Activated CD8-positive, alpha-beta T cell treated with anti-CD3 and anti-CD28 coated beads, Interleukin-2, amount 10 ng/mL, durations not matched to agents 7 days and 5 days (primary cell): ENCODE data around the gene UCHL5. TPM values are rescaled to one million over a fixed set of nuclear protein-coding genes. Genes with fewer than 3 reads are reported as not detected.
"Not testable (repeated sequence)": the region's sequence is repeated elsewhere in the genome, so short reads cannot be mapped to it uniquely, and the experiment has no call there.

Experiments
- ATAC-seq: fragments of 150-1000 bp; cut with Tn5 transposase; one replicate; pipeline ENCODE4 v1.10.0; 2021; ENCODE audit warnings: moderate library complexity
- CTCF ChIA-PET: fragments of 350-600 bp; sonication (Branson Sonifier 250); formaldehyde crosslinking; loops from one replicate; lab custom pipeline; 2021; ENCODE audit warnings: antibody characterized with exemption; lab: Charles Lee
- POLR2A ChIA-PET: fragments of 350-600 bp; sonication (Branson Sonifier 250); formaldehyde crosslinking; loops from one replicate; lab custom pipeline; 2021; ENCODE audit warnings: antibody characterized with exemption; lab: Charles Lee
- DNase-seq: peaks from one replicate; pipeline ENCODE4 v3.0.0-alpha.2; 2020
- H3K27ac Mint-ChIP-seq: one replicate; pipeline ENCODE4 v1.8.0; 2021; ENCODE audit warnings: mild to moderate bottlenecking, mixed read lengths
- H3K27me3 Mint-ChIP-seq: one replicate; pipeline ENCODE4 v1.8.0; 2021; ENCODE audit warnings: low read depth, mixed read lengths
- H3K36me3 Mint-ChIP-seq: one replicate; pipeline ENCODE4 v1.8.0; 2021; ENCODE audit warnings: low read depth, mixed read lengths
- H3K4me1 Mint-ChIP-seq: one replicate; pipeline ENCODE4 v1.8.0; 2021; ENCODE audit warnings: low read depth, mixed read lengths
- H3K4me3 Mint-ChIP-seq: one replicate; pipeline ENCODE4 v1.8.0; 2021; ENCODE audit warnings: mild to moderate bottlenecking, mixed read lengths
- H3K9me3 Mint-ChIP-seq: one replicate; pipeline ENCODE4 v1.8.0; 2022; ENCODE audit warnings: mixed read lengths; ENCODE audit not compliant: insufficient read depth
- total RNA-seq, 2 experiments: library from RNA; stranded (reverse); gene quantifications; one replicate each; pipeline ENCODE4 v1.2.3, GENCODE V29; 2021

Gene UCHL5
- total RNA-seq, 2 experiments from 2014 or later: 61.1 to 64.4 TPM

- H3K27ac Mint-ChIP-seq: no peak overlapping the region
- H3K36me3 Mint-ChIP-seq: peaks cover 23% of the 10 kb centered on the region
- no peaks in the 10 kb centered on the region for H3K9me3 Mint-ChIP-seq
- no peaks in the 10 kb centered on the region for H3K27me3 Mint-ChIP-seq
- H3K4me1 Mint-ChIP-seq: peaks cover 4% of the 10 kb centered on the region
- CTCF ChIA-PET: no interaction called here
- no peak for ATAC-seq
- DNase-seq: no peak
- H3K4me3 Mint-ChIP-seq: no peak overlapping the region
- POLR2A ChIA-PET: no interaction called here
These were observed 25.6 kb downstream of the UCHL5 start for GRCh38 chr1:193033610-193034009.

GRCh38 chr1:193032643-193033427, 26.3 kb downstream of the UCHL5 start:
- DNase-seq, POLR2A ChIA-PET, ATAC-seq, H3K4me1 Mint-ChIP-seq, H3K4me3 Mint-ChIP-seq, H3K27ac Mint-ChIP-seq, H3K27me3 Mint-ChIP-seq, H3K9me3 Mint-ChIP-seq: not testable (repeated sequence)
- CTCF ChIA-PET: interaction anchor here (0.7 to 1.0 kb wide), 5 partner anchors 26 to 563 kb away, joined by 3 to 4 read pairs (median 3); no protein-coding TSS in a partner anchor
- H3K36me3 Mint-ChIP-seq: peaks cover 21% of the 10 kb centered on the region

- peaks cover 16% of the 10 kb centered on the region for H3K36me3 Mint-ChIP-seq
- no peaks in the 10 kb centered on the region for H3K27me3 Mint-ChIP-seq
- ATAC-seq (no peak), DNase-seq (no peak)
- H3K27ac Mint-ChIP-seq: no peak overlapping the region
- H3K9me3 Mint-ChIP-seq: no peaks in the 10 kb centered on the region
- peaks cover 4% of the 10 kb centered on the region for H3K4me1 Mint-ChIP-seq
- H3K4me3 Mint-ChIP-seq: no peak overlapping the region
- ChIA-PET CTCF (interaction anchor here (0.6 to 1.0 kb wide), 5 partner anchors 27 to 557 kb away, joined by 3 to 4 read pairs (median 3); no protein-coding TSS in a partner anchor), POLR2A (no interaction called here)
These were observed 27.7 kb downstream of the UCHL5 start for GRCh38 chr1:193031431-193031830.

GRCh38 chr1:193030280-193030679, 28.9 kb downstream of the UCHL5 start:
- DNase-seq (no peak), ATAC-seq (no peak)
- Mint-ChIP-seq H3K36me3 (peaks cover 21% of the 10 kb centered on the region), H3K27ac (no peak overlapping the region), H3K4me3 (no peak overlapping the region), H3K4me1 (peaks cover 3% of the 10 kb centered on the region), H3K9me3 (no peaks in the 10 kb centered on the region), H3K27me3 (no peaks in the 10 kb centered on the region)
- CTCF ChIA-PET: interaction anchor here (0.7 to 1.6 kb wide), 9 partner anchors 9 to 557 kb away, joined by 3 to 9 read pairs (median 4); partner anchors contain the start of genes RO60 and UCHL5
- POLR2A ChIA-PET: interaction anchor here (1.1 kb wide), 1 partner anchor 28 kb away, joined by 3 read pairs; the partner anchor contains the start of gene UCHL5

GRCh38 chr1:193025218-193025617, 33.9 kb downstream of the UCHL5 start:
- no peaks in the 10 kb centered on the region for H3K4me1 Mint-ChIP-seq
- H3K27ac Mint-ChIP-seq: no peak overlapping the region
- H3K4me3 Mint-ChIP-seq: no peak overlapping the region
- ChIA-PET POLR2A (no interaction called here), CTCF (interaction anchor here (1.7 kb wide), 1 partner anchor 21 kb away, joined by 3 read pairs; no protein-coding TSS in a partner anchor)
- no peaks in the 10 kb centered on the region for H3K9me3 Mint-ChIP-seq
- no peaks in the 10 kb centered on the region for H3K27me3 Mint-ChIP-seq
- ATAC-seq: no peak
- no peak for DNase-seq
- peaks cover 20% of the 10 kb centered on the region for H3K36me3 Mint-ChIP-seq

GRCh38 chr1:193019442-193020026, 39.6 kb downstream of the UCHL5 start:
- peaks cover 14% of the 10 kb centered on the region for H3K36me3 Mint-ChIP-seq
- ChIA-PET POLR2A (no interaction called here), CTCF (interaction anchor here (1.2 to 6.6 kb wide), 13 partner anchors 11 to 545 kb away, joined by 3 to 80 read pairs (median 3); partner anchors contain the start of genes RGS2, RO60 and UCHL5)
- H3K27me3 Mint-ChIP-seq: no peaks in the 10 kb centered on the region
- H3K9me3 Mint-ChIP-seq: no peaks in the 10 kb centered on the region
- peak; percentile 63 for ATAC-seq
- H3K4me3 Mint-ChIP-seq: no peak overlapping the region
- no peak overlapping the region for H3K27ac Mint-ChIP-seq
- no peak for DNase-seq
- H3K4me1 Mint-ChIP-seq: no peaks in the 10 kb centered on the region

GRCh38 chr1:193016788-193017187, 42.4 kb downstream of the UCHL5 start:
- no peak overlapping the region for H3K4me3 Mint-ChIP-seq
- no peak for DNase-seq
- H3K27ac Mint-ChIP-seq: no peak overlapping the region
- ATAC-seq: no peak
- no peaks in the 10 kb centered on the region for H3K4me1 Mint-ChIP-seq
- H3K36me3 Mint-ChIP-seq: peaks cover 8% of the 10 kb centered on the region
- ChIA-PET POLR2A (no interaction called here), CTCF (interaction anchor here (0.7 to 6.6 kb wide), 2 partner anchors 209 to 543 kb away, joined by 3 to 80 read pairs; partner anchors contain the start of gene RGS2)
- H3K9me3 Mint-ChIP-seq: no peaks in the 10 kb centered on the region
- no peaks in the 10 kb centered on the region for H3K27me3 Mint-ChIP-seq

- ChIA-PET CTCF (interaction anchor here (2.0 to 6.6 kb wide), 2 partner anchors 16 to 207 kb away, joined by 6 to 80 read pairs; partner anchors contain the start of gene RGS2), POLR2A (no interaction called here)
- H3K36me3 Mint-ChIP-seq: peaks cover 9% of the 10 kb centered on the region
These were observed 44.8 kb downstream of the UCHL5 start for GRCh38 chr1:193014400-193014799.

GRCh38 chr1:193013707-193014106, 45.5 kb downstream of the UCHL5 start:
- CTCF ChIA-PET: interaction anchor here (2.0 kb wide), 1 partner anchor 15 kb away, joined by 6 read pairs; no protein-coding TSS in a partner anchor

More at GRCh38 chr1:193014400-193014799, 44.8 kb downstream of the UCHL5 start:
- Mint-ChIP-seq H3K9me3 (no peaks in the 10 kb centered on the region), H3K4me1 (no peaks in the 10 kb centered on the region), H3K4me3 (no peak overlapping the region), H3K27me3 (no peaks in the 10 kb centered on the region), H3K27ac (no peak overlapping the region)
- ATAC-seq (no peak), DNase-seq (no peak)

GRCh38 chr1:193013005-193013404, 46.2 kb downstream of the UCHL5 start:
- Mint-ChIP-seq H3K4me1 (no peaks in the 10 kb centered on the region), H3K36me3 (peaks cover 9% of the 10 kb centered on the region), H3K4me3 (no peak overlapping the region), H3K27ac (no peak overlapping the region), H3K9me3 (no peaks in the 10 kb centered on the region), H3K27me3 (no peaks in the 10 kb centered on the region)
- ATAC-seq: no peak
- DNase-seq: no peak
- ChIA-PET CTCF (no interaction called here), POLR2A (no interaction called here)

More at GRCh38 chr1:193013707-193014106, 45.5 kb downstream of the UCHL5 start:
- no peak for ATAC-seq
- no peaks in the 10 kb centered on the region for H3K27me3 Mint-ChIP-seq
- H3K27ac Mint-ChIP-seq: no peak overlapping the region
- H3K9me3 Mint-ChIP-seq: no peaks in the 10 kb centered on the region
- no peaks in the 10 kb centered on the region for H3K4me1 Mint-ChIP-seq
- DNase-seq: no peak
- no peak overlapping the region for H3K4me3 Mint-ChIP-seq
- POLR2A ChIA-PET: no interaction called here
- H3K36me3 Mint-ChIP-seq: peaks cover 9% of the 10 kb centered on the region

- Mint-ChIP-seq H3K36me3 (peaks cover 12% of the 10 kb centered on the region), H3K9me3 (peaks cover 2% of the 10 kb centered on the region), H3K27me3 (no peaks in the 10 kb centered on the region), H3K27ac (no peak overlapping the region), H3K4me3 (no peak overlapping the region), H3K4me1 (no peaks in the 10 kb centered on the region)
- DNase-seq (no peak), ATAC-seq (no peak)
- POLR2A ChIA-PET: interaction anchor here (1.0 kb wide), 1 partner anchor 46 kb away, joined by 3 read pairs; no protein-coding TSS in a partner anchor
- CTCF ChIA-PET: no interaction called here
These were observed 47.8 kb downstream of the UCHL5 start for GRCh38 chr1:193011406-193011805.
